Transverse colon (tissue), 4 donors: Measurements from ENCODE around the gene PARP4.

Source experiments
- POLR2A ChIP-seq: fragments of 450-650 bp; IDR thresholded peaks from one replicate; pipeline ENCODE4 v1.6.1; 2016; ENCODE audit warnings: antibody characterized with exemption, mild to moderate bottlenecking, moderate library complexity
- POLR2AphosphoS5 ChIP-seq, 3 donors: sonication (generic); formaldehyde crosslinking; IDR thresholded peaks; one replicate each; pipeline ENCODE4 v1.6.1; 2016; ENCODE audit warnings: antibody characterized with exemption in 3 of 3
- TF ChIP-seq, protein P1 (sequence below), 5 experiments: fragments of 200-600 bp in 3 of 5; fragments of 450-650 bp in 2 of 5; sonication (generic) in 3 of 5; IDR thresholded peaks; 1 replicate in 2 of 5; 2 replicates in 3 of 5; pipeline ENCODE4 v1.5.1; 2016 to 2017; ENCODE audit warnings: antibody characterized with exemption in 5 of 5, inconsistent platforms in 3 of 5, mild to moderate bottlenecking in 2 of 5, moderate library complexity in 1 of 5

DNA sequence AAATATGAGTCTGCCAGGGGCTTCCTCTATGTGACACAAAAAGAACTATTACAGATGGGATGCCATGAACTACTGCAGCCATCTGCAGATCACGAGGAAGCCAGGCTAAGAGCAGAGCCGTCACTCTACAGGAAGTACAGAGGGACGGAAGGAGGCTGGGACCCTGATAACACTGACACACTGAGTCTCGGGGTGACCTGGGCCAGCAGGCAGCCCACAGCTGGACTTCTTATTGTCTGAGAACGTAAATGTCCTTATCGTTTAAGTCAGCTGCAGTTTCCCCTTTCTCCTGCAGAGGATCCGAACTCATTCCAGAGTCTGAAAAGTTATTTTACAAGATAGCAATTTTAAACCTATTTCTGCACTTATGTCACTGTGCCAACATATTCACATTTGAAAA lies 20.7 kb downstream of the PARP4 start:
- TF ChIP-seq, protein P1, sequence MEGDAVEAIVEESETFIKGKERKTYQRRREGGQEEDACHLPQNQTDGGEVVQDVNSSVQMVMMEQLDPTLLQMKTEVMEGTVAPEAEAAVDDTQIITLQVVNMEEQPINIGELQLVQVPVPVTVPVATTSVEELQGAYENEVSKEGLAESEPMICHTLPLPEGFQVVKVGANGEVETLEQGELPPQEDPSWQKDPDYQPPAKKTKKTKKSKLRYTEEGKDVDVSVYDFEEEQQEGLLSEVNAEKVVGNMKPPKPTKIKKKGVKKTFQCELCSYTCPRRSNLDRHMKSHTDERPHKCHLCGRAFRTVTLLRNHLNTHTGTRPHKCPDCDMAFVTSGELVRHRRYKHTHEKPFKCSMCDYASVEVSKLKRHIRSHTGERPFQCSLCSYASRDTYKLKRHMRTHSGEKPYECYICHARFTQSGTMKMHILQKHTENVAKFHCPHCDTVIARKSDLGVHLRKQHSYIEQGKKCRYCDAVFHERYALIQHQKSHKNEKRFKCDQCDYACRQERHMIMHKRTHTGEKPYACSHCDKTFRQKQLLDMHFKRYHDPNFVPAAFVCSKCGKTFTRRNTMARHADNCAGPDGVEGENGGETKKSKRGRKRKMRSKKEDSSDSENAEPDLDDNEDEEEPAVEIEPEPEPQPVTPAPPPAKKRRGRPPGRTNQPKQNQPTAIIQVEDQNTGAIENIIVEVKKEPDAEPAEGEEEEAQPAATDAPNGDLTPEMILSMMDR (IDR thresholded peaks at IDR 0.05) = no peak
- TF ChIP-seq POLR2AphosphoS5 (IDR thresholded peaks at IDR 0.05) = no peak
- TF ChIP-seq POLR2A = no peak
